Measurements from ENCODE around the gene ARHGAP42. TPM values are rescaled to one million over a fixed set of nuclear protein-coding genes. Genes with fewer than 3 reads are reported as not detected.

Gene ARHGAP42
- total and polyA plus RNA-seq, 2 of the 13 experiments (the other 11 are each of a cell fraction or from before 2014, with no cell fraction given): 2.5 to 4.3 TPM

DNA sequence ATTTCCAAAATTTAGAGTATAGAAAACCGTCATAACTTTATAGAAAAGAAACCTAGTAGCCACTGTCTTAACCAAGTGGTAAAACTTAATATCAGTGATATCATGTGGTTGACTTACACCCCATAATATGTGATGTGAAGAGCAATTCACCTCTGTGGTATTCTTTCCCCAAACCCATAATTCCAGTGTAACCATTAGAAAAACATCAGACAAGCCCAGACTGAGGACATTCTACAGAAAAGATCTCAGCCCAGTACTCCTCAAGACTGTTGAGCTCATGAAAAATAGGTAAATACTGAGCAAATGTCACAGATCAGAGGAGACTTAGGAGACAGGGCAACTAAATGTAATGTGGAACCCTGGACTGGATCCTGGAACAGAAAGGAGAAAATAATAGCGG, 307.9 kb downstream of the ARHGAP42 start:
- no peak overlapping the region for H3K4me2 ChIP-seq (ENCODE audit: low read depth, low read length)
- ChIA-PET CTCF (ENCODE audit: low intra/inter-chr PET ratio, low total read pairs) (no interaction called here), POLR2A (no interaction called here)
- no TSS peak for BruUV-seq (replicated peaks)
- H3K4me3 ChIP-seq (replicated peaks in 1 of 3; ENCODE audit: insufficient read depth in 1 of 3, low read depth in 2 of 3, low read length in 3 of 3): no peak overlapping the region
- H3K27me3 ChIP-seq (ENCODE audit: control insufficient read depth in 1 of 2, insufficient read depth in 2 of 2, low read length in 2 of 2): no peaks in the 10 kb centered on the region
- intact Hi-C loops (cut with micrococcal nuclease; ENCODE audit: unreplicated experiment) (no loop called here), in situ Hi-C loops (cut with HindIII; ENCODE audit: extremely low pct_ligation_motif_present, low pct_unique_long_range_greater_than_20kb) (no loop called here)
- H3K27ac ChIP-seq (ENCODE audit: extremely low read length, insufficient read depth, low read length): no peak overlapping the region
- WGBS (ENCODE audit: low lambda C conversion rate): 76% methylated on average over 2 of the region's 2 CpGs
- FAIRE-seq (no peak), ATAC-seq (no peak), DNase-seq (ENCODE audit: low spot score) (no peak)
- H3K4me1 ChIP-seq (ENCODE audit: insufficient read depth, low read length): no peaks in the 10 kb centered on the region
- no peaks in the 10 kb centered on the region for H3K79me2 ChIP-seq (ENCODE audit: insufficient read depth, low read length)
- no peak overlapping the region for H2AFZ ChIP-seq (ENCODE audit: low read length)
- H4K20me1 ChIP-seq (ENCODE audit: insufficient read depth, low read length): no peaks in the 10 kb centered on the region
- no peak overlapping the region for H3K9ac ChIP-seq (ENCODE audit: insufficient read depth, low read depth, low read length)
- H3K36me3 ChIP-seq (replicated peaks in 1 of 2; ENCODE audit: control insufficient read depth in 1 of 2, insufficient read depth in 2 of 2, low read length in 2 of 2): no peaks in the 10 kb centered on the region
- H3K9me3 ChIP-seq (ENCODE audit: low read length): no peaks in the 10 kb centered on the region
- TF ChIP-seq, protein P1, sequence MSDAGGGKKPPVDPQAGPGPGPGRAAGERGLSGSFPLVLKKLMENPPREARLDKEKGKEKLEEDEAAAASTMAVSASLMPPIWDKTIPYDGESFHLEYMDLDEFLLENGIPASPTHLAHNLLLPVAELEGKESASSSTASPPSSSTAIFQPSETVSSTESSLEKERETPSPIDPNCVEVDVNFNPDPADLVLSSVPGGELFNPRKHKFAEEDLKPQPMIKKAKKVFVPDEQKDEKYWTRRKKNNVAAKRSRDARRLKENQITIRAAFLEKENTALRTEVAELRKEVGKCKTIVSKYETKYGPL (CRISPR knock-in tag; IDR thresholded peaks at IDR 0.05): no peak
- TF ChIP-seq SOX13 (IDR thresholded peaks at IDR 0.05) (no peak), SOX13 (CRISPR knock-in tag; conservative IDR thresholded peaks at IDR 0.05 in 1 of 2, IDR thresholded peaks at IDR 0.05 in 1 of 2) (no peak)

DNA sequence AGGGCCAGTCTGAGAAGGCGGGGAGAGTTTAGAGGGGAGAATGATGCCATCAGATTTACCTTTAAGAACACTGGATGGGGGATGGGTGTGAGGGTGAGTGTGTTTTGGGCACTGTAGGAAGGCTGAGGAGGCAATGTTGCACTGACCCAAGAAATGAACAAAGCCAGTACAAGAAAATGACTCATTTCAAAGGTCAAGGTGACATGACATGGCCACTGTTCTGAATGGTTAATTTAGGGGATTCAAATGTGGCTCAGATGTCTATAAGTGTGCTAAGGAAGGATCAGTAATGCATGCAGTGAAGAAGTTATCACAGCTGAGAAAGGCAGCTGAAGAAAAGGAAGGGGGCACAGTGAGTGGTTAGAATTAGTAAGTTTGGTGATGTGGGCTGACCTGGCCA, 312.7 kb downstream of the ARHGAP42 start:
- DNase-seq (ENCODE audit: low spot score): no peak
- TF ChIP-seq ZNF460 (CRISPR knock-in tag; IDR thresholded peaks at IDR 0.05; ENCODE audit: borderline replicate concordance) (no peak), ZNF101 (CRISPR knock-in tag; IDR thresholded peaks at IDR 0.05; ENCODE audit: borderline replicate concordance, low read depth) (no peak), IKZF1 (IDR thresholded peaks at IDR 0.05) (no peak), ZNF563 (CRISPR knock-in tag; IDR thresholded peaks at IDR 0.05) (no peak), ZNF3 (CRISPR knock-in tag; IDR thresholded peaks at IDR 0.05) (no peak), ZNF577 (CRISPR knock-in tag; IDR thresholded peaks at IDR 0.05; ENCODE audit: borderline replicate concordance, low read depth) (no peak), ZSCAN9 (CRISPR knock-in tag; IDR thresholded peaks at IDR 0.05; ENCODE audit: borderline replicate concordance) (no peak)
- TF ChIP-seq, protein P2, sequence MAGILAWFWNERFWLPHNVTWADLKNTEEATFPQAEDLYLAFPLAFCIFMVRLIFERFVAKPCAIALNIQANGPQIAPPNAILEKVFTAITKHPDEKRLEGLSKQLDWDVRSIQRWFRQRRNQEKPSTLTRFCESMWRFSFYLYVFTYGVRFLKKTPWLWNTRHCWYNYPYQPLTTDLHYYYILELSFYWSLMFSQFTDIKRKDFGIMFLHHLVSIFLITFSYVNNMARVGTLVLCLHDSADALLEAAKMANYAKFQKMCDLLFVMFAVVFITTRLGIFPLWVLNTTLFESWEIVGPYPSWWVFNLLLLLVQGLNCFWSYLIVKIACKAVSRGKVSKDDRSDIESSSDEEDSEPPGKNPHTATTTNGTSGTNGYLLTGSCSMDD (CRISPR knock-in tag; IDR thresholded peaks at IDR 0.05): no peak
- TF ChIP-seq, protein P3, sequence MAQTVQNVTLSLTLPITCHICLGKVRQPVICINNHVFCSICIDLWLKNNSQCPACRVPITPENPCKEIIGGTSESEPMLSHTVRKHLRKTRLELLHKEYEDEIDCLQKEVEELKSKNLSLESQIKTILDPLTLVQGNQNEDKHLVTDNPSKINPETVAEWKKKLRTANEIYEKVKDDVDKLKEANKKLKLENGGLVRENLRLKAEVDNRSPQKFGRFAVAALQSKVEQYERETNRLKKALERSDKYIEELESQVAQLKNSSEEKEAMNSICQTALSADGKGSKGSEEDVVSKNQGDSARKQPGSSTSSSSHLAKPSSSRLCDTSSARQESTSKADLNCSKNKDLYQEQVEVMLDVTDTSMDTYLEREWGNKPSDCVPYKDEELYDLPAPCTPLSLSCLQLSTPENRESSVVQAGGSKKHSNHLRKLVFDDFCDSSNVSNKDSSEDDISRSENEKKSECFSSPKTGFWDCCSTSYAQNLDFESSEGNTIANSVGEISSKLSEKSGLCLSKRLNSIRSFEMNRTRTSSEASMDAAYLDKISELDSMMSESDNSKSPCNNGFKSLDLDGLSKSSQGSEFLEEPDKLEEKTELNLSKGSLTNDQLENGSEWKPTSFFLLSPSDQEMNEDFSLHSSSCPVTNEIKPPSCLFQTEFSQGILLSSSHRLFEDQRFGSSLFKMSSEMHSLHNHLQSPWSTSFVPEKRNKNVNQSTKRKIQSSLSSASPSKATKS (CRISPR knock-in tag; IDR thresholded peaks at IDR 0.05): no peak
- ATAC-seq: no peak
- intact Hi-C loops (cut with micrococcal nuclease; ENCODE audit: unreplicated experiment): no loop called here
- no peak overlapping the region for H3K4me2 ChIP-seq (ENCODE audit: low read depth, low read length)
- no peak for FAIRE-seq
- no peaks in the 10 kb centered on the region for H3K4me1 ChIP-seq (ENCODE audit: insufficient read depth, low read length)
- POLR2A ChIA-PET: no interaction called here
- H3K36me3 ChIP-seq (replicated peaks in 1 of 2; ENCODE audit: control insufficient read depth in 1 of 2, insufficient read depth in 2 of 2, low read length in 2 of 2): no peaks in the 10 kb centered on the region
- no peak overlapping the region for H3K9ac ChIP-seq (ENCODE audit: insufficient read depth, low read depth, low read length)
- 0 out of 5 replicates have a peak, but pooled peaks cover 0 to 3% of the 10 kb centered on the region in 2 experiments for H3K27me3 ChIP-seq (ENCODE audit: control insufficient read depth in 1 of 2, insufficient read depth in 2 of 2, low read length in 2 of 2)
- in situ Hi-C loops (cut with HindIII; ENCODE audit: extremely low pct_ligation_motif_present, low pct_unique_long_range_greater_than_20kb): no loop called here
- no TSS peak for BruUV-seq (replicated peaks)
- H3K9me3 ChIP-seq (ENCODE audit: low read length): no peaks in the 10 kb centered on the region
- no peak overlapping the region for H3K27ac ChIP-seq (ENCODE audit: extremely low read length, insufficient read depth, low read length)
- H3K4me3 ChIP-seq (replicated peaks in 1 of 3; ENCODE audit: insufficient read depth in 1 of 3, low read depth in 2 of 3, low read length in 3 of 3): no peak overlapping the region
- CTCF ChIA-PET (ENCODE audit: low intra/inter-chr PET ratio, low total read pairs): no interaction called here
- WGBS (ENCODE audit: low lambda C conversion rate): 5% methylated on average over 1 of the region's 1 CpG
- H2AFZ ChIP-seq (ENCODE audit: low read length): no peak overlapping the region
- H3K79me2 ChIP-seq (ENCODE audit: insufficient read depth, low read length): no peaks in the 10 kb centered on the region
- H4K20me1 ChIP-seq (ENCODE audit: insufficient read depth, low read length): no peaks in the 10 kb centered on the region

Data from HepG2 (cell line).